IMR-90 (cell line): ENCODE measurements around the gene DERA. TPM values are rescaled to one million over a fixed set of nuclear protein-coding genes. Genes with fewer than 3 reads are reported as not detected.

Experiments
- ATAC-seq: fragments of 200-7000 bp; cut with Tn5 transposase; 2 replicates; pipeline ENCODE4 v1.9.1; 2020; ENCODE audit warnings: low read depth, mild to moderate bottlenecking, moderate library complexity
- BruUV-seq: library from RNA; stranded (reverse); fragments of 400-500 nt; replicated peaks from 2 replicates; lab custom pipeline; 2021; lab: Mats Ljungman, UMichigan
- CTCF ChIA-PET: fragments of 300-600 bp; formaldehyde crosslinking; extraction: SDS; loops from one replicate; lab custom pipeline; 2021; ENCODE audit warnings: antibody characterized with exemption; lab: Yijun Ruan, JAX
- POLR2A ChIA-PET: fragments of 300-600 bp; sonication (Branson Sonifier 250); formaldehyde crosslinking; loops from one replicate; lab custom pipeline; 2022; ENCODE audit warnings: antibody characterized with exemption; ENCODE audit not compliant: unreplicated experiment; lab: Charles Lee
- DNase-seq: peaks from one replicate; pipeline ENCODE4 v3.0.0; 2013
- H2AFZ ChIP-seq: replicated peaks from 2 replicates; pipeline ENCODE3; 2013; ENCODE audit warnings: low read length, mild to moderate bottlenecking; ENCODE audit not compliant: poor library complexity
- H2AK5ac ChIP-seq: 2 replicates; pipeline ENCODE4 v1.6.1; 2013; ENCODE audit warnings: low read depth, low read length, inconsistent platforms
- H2AK9ac ChIP-seq: replicated peaks from 2 replicates; pipeline ENCODE3; 2013; ENCODE audit warnings: mild to moderate bottlenecking, low read depth, low read length, moderate library complexity; ENCODE audit not compliant: poor library complexity
- H2BK120ac ChIP-seq: 2 replicates; pipeline ENCODE4 v1.6.1; 2013; ENCODE audit warnings: low read depth, low read length, inconsistent platforms
- H2BK15ac ChIP-seq: 3 replicates; pipeline ENCODE4 v1.6.1; 2013; ENCODE audit warnings: low read depth, low read length, inconsistent platforms
- H2BK20ac ChIP-seq: 2 replicates; pipeline ENCODE4 v1.6.1; 2013; ENCODE audit warnings: low read depth, mild to moderate bottlenecking, inconsistent platforms, low read length, moderate library complexity
- H2BK5ac ChIP-seq: 2 replicates; pipeline ENCODE4 v1.6.1; 2013; ENCODE audit warnings: mild to moderate bottlenecking, low read depth, low read length, inconsistent platforms; ENCODE audit not compliant: poor library complexity, severe bottlenecking
- H3K14ac ChIP-seq: replicated peaks from 2 replicates; pipeline ENCODE4 v1.6.1; 2013; ENCODE audit warnings: low read depth, low read length, inconsistent platforms
- H3K18ac ChIP-seq: 2 replicates; pipeline ENCODE4 v1.6.1; 2013; ENCODE audit warnings: low read depth, low read length, control low read depth
- H3K23ac ChIP-seq: 2 replicates; pipeline ENCODE4 v1.6.1; 2013; ENCODE audit warnings: low read depth, low read length, inconsistent platforms
- H3K27ac ChIP-seq: 2 replicates; pipeline ENCODE4 v1.5.1; 2013; ENCODE audit warnings: mild to moderate bottlenecking, control low read depth, low read length; ENCODE audit not compliant: insufficient read depth
- H3K27me3 ChIP-seq: 2 replicates; pipeline ENCODE4 v1.6.1; 2013; ENCODE audit warnings: low read length; ENCODE audit not compliant: control insufficient read depth, insufficient read depth
- H3K36me3 ChIP-seq: 2 replicates; pipeline ENCODE4 v1.6.1; 2013; ENCODE audit warnings: low read length, mixed read lengths; ENCODE audit not compliant: control insufficient read depth, insufficient read depth
- H3K4ac ChIP-seq: 2 replicates; pipeline ENCODE4 v1.6.1; 2013; ENCODE audit warnings: low read depth, low read length, inconsistent platforms
- H3K4me1 ChIP-seq: 2 replicates; pipeline ENCODE4 v1.6.1; 2013; ENCODE audit warnings: low read length, mixed read lengths; ENCODE audit not compliant: control insufficient read depth, insufficient read depth
- H3K4me2 ChIP-seq: 2 replicates; pipeline ENCODE4 v1.6.1; 2013; ENCODE audit warnings: low read depth, mild to moderate bottlenecking, control low read depth, low read length, moderate library complexity
- H3K4me3 ChIP-seq: 2 replicates; pipeline ENCODE4 v1.5.1; 2013; ENCODE audit warnings: low read depth, mild to moderate bottlenecking, control low read depth, low read length, moderate library complexity; ENCODE audit not compliant: insufficient read depth
- H3K56ac ChIP-seq: 2 replicates; pipeline ENCODE4 v1.6.1; 2013; ENCODE audit warnings: low read length, inconsistent platforms; ENCODE audit not compliant: insufficient read depth; ENCODE audit errors: extremely low read depth
- H3K79me1 ChIP-seq, 2 experiments: 2 replicates each; pipeline ENCODE4 v1.6.1; 2013; ENCODE audit warnings: low read length in 2 of 2, inconsistent platforms in 1 of 2, low read depth in 1 of 2
- H3K9ac ChIP-seq: 2 replicates; pipeline ENCODE4 v1.6.1; 2013; ENCODE audit warnings: low read depth, low read length, control low read depth
- H3K9me1 ChIP-seq: 2 replicates; pipeline ENCODE4 v1.6.1; 2013; ENCODE audit warnings: low read length, inconsistent platforms; ENCODE audit not compliant: insufficient read depth
- H3K9me3 ChIP-seq: 2 replicates; pipeline ENCODE4 v1.6.1; 2013; ENCODE audit warnings: low read length; ENCODE audit not compliant: control insufficient read depth, insufficient read depth
- H4K20me1 ChIP-seq: 2 replicates; pipeline ENCODE4 v1.6.1; 2013; ENCODE audit warnings: low read length, inconsistent platforms; ENCODE audit not compliant: insufficient read depth
- H4K5ac ChIP-seq: 2 replicates; pipeline ENCODE4 v1.6.1; 2013; ENCODE audit warnings: mild to moderate bottlenecking, low read depth, low read length, control low read depth
- H4K8ac ChIP-seq, 2 experiments: 2 replicates each; pipeline ENCODE4 v1.6.1; 2013; ENCODE audit warnings: low read depth in 2 of 2, low read length in 2 of 2, control low read depth in 1 of 2, inconsistent platforms in 1 of 2
- H4K91ac ChIP-seq: 2 replicates; pipeline ENCODE4 v1.6.1; 2013; ENCODE audit warnings: low read depth, low read length, inconsistent platforms; ENCODE audit not compliant: insufficient read depth
- BHLHE40 ChIP-seq: fragments of 150-350 bp; IDR thresholded peaks from 2 replicates; pipeline ENCODE4 v1.6.1; 2016; ENCODE audit warnings: mild to moderate bottlenecking, low read depth, low read length
- CEBPB ChIP-seq: IDR thresholded peaks from 2 replicates; pipeline ENCODE4 v1.6.1; 2012; ENCODE audit warnings: low read depth, low read length, improper control_type of control experiment
- FOS ChIP-seq: fragments of 150-350 bp; IDR thresholded peaks from 2 replicates; pipeline ENCODE4 v1.6.1; 2016; ENCODE audit warnings: low read depth, low read length
- MAFK ChIP-seq: IDR thresholded peaks from 2 replicates; pipeline ENCODE4 v1.6.1; 2012; ENCODE audit warnings: low read depth, low read length, improper control_type of control experiment
- MAZ ChIP-seq: IDR thresholded peaks from 2 replicates; pipeline ENCODE4 v1.6.1; 2012; ENCODE audit warnings: low read depth, mild to moderate bottlenecking, low read length, improper control_type of control experiment, moderate library complexity, borderline replicate concordance
- MXI1 ChIP-seq: IDR thresholded peaks from 2 replicates; pipeline ENCODE4 v1.6.1; 2012; ENCODE audit warnings: low read depth, mild to moderate bottlenecking, low read length, moderate library complexity, borderline replicate concordance
- NFE2L2 ChIP-seq: fragments of 150-350 bp; IDR thresholded peaks from 2 replicates; pipeline ENCODE4 v1.6.1; 2016; ENCODE audit warnings: low read depth, mild to moderate bottlenecking, low read length
- POLR2A ChIP-seq: IDR thresholded peaks from 2 replicates; pipeline ENCODE4 v1.6.1; 2012; ENCODE audit warnings: mild to moderate bottlenecking, low read depth, low read length
- RAD21 ChIP-seq: IDR thresholded peaks from 2 replicates; pipeline ENCODE4 v1.6.1; 2012; ENCODE audit warnings: low read length, improper control_type of control experiment
- RFX5 ChIP-seq: IDR thresholded peaks from 2 replicates; pipeline ENCODE4 v1.8.0; 2012; ENCODE audit warnings: low read depth, mild to moderate bottlenecking, low read length, moderate library complexity
- SMC3 ChIP-seq: fragments of 150-350 bp; IDR thresholded peaks from 2 replicates; pipeline ENCODE4 v1.6.1; 2016; ENCODE audit warnings: low read depth, mild to moderate bottlenecking, antibody characterized with exemption, low read length, moderate library complexity
- WGBS, 2 experiments: methylation state at CpG; one replicate each; pipeline versions ENCODE4 v1.1.5 to v1.1.7; 2013; ENCODE audit warnings: missing lambda C conversion rate in 2 of 2; ENCODE audit not compliant: insufficient read length in 1 of 2; ENCODE audit errors: extremely low coverage in 2 of 2; 5-methylcytosine and 5-hydroxymethylcytosine counted together
- dilution Hi-C: fragments of 300-500 bp; cut with HindIII; formaldehyde crosslinking; loops from one replicate; pipeline ENCODE4 v1.14.3; 2018; ENCODE audit warnings: low sequenced_read_pairs; ENCODE audit not compliant: unreplicated experiment
- in situ Hi-C: fragments of 300-500 bp; cut with MboI; formaldehyde crosslinking; loops from 3 replicates; pipeline ENCODE4 v1.14.3; 2019; ENCODE audit warnings: low sequenced_read_pairs, inconsistent platforms, mixed read lengths
- intact Hi-C: fragments of 100-400 bp; cut with micrococcal nuclease; formaldehyde crosslinking; loops from 2 replicates; pipeline ENCODE4 v1.10.0; 2022
- polyA plus RNA-seq, 3 experiments: library from polyadenylated mRNA; depleted of rRNA; stranded (reverse); fragments of >200 nt; gene quantifications; 2 replicates each; pipeline ENCODE4 v1.2.3, GENCODE V29; 2012; ENCODE audit warnings: low replicate concordance in 1 of 3
- total RNA-seq: library from RNA; depleted of rRNA; stranded (reverse); fragments of >200 nt; gene quantifications from 2 replicates; pipeline ENCODE4 v1.2.3, GENCODE V29; 2012
- TF ChIP-seq, protein P1 (sequence below): fragments of 150-350 bp; IDR thresholded peaks from 2 replicates; pipeline ENCODE4 v1.6.1; 2016; ENCODE audit warnings: low read depth, mild to moderate bottlenecking, low read length, moderate library complexity, borderline replicate concordance
- TF ChIP-seq, protein P2 (sequence below): conservative IDR thresholded peaks from 2 replicates; pipeline ENCODE4 v1.5.1; 2012; ENCODE audit warnings: mild to moderate bottlenecking, low read depth, low read length, improper control_type of control experiment
- TF ChIP-seq, protein P3 (sequence below): fragments of 150-350 bp; IDR thresholded peaks from 2 replicates; pipeline ENCODE4 v1.6.1; 2017; ENCODE audit warnings: mild to moderate bottlenecking, antibody characterized with exemption, low read length, low read depth

Gene DERA
- total and polyA plus RNA-seq, 2 of the 4 experiments (the other 2 are of a cell fraction), result 28.1 to 58.6 TPM

DNA sequence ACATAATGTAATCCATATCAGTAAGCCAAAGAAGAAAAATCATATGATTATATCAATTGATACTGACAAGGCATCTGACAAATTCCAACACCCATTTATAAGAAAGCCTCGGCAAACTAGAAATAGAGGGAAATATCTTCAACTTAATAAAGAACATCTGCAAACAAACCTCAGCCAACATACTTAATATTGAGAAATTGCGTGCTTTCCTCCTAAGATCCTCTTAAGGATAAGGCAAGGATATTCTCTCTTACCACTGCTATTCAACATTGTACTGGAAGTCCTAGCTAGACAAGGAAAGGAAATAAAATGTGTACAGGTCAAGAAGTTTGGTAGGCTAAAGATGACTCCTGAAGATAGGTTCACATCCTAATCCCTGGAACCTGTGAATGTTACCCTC lies 115.9 kb downstream of the DERA start:
- no peak overlapping the region for H2BK20ac ChIP-seq
- no peak overlapping the region for H3K9ac ChIP-seq
- no peak for TF ChIP-seq RAD21
- TF ChIP-seq BHLHE40, result no peak
- no peak for TF ChIP-seq MAZ
- TF ChIP-seq, protein P1, sequence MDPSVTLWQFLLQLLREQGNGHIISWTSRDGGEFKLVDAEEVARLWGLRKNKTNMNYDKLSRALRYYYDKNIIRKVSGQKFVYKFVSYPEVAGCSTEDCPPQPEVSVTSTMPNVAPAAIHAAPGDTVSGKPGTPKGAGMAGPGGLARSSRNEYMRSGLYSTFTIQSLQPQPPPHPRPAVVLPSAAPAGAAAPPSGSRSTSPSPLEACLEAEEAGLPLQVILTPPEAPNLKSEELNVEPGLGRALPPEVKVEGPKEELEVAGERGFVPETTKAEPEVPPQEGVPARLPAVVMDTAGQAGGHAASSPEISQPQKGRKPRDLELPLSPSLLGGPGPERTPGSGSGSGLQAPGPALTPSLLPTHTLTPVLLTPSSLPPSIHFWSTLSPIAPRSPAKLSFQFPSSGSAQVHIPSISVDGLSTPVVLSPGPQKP, result no peak
- TF ChIP-seq, protein P2, sequence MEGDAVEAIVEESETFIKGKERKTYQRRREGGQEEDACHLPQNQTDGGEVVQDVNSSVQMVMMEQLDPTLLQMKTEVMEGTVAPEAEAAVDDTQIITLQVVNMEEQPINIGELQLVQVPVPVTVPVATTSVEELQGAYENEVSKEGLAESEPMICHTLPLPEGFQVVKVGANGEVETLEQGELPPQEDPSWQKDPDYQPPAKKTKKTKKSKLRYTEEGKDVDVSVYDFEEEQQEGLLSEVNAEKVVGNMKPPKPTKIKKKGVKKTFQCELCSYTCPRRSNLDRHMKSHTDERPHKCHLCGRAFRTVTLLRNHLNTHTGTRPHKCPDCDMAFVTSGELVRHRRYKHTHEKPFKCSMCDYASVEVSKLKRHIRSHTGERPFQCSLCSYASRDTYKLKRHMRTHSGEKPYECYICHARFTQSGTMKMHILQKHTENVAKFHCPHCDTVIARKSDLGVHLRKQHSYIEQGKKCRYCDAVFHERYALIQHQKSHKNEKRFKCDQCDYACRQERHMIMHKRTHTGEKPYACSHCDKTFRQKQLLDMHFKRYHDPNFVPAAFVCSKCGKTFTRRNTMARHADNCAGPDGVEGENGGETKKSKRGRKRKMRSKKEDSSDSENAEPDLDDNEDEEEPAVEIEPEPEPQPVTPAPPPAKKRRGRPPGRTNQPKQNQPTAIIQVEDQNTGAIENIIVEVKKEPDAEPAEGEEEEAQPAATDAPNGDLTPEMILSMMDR, result no peak
- no peak for TF ChIP-seq CEBPB
- no peak for TF ChIP-seq FOS
- TF ChIP-seq NFE2L2, result no peak
- no peak for TF ChIP-seq POLR2A
- TF ChIP-seq, protein P3, sequence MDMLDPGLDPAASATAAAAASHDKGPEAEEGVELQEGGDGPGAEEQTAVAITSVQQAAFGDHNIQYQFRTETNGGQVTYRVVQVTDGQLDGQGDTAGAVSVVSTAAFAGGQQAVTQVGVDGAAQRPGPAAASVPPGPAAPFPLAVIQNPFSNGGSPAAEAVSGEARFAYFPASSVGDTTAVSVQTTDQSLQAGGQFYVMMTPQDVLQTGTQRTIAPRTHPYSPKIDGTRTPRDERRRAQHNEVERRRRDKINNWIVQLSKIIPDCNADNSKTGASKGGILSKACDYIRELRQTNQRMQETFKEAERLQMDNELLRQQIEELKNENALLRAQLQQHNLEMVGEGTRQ, result no peak
- TF ChIP-seq RFX5, result no peak
- no peak for TF ChIP-seq MAFK
- no peak for TF ChIP-seq MXI1
- TF ChIP-seq SMC3, result no peak
- no peak overlapping the region for H4K8ac ChIP-seq
- POLR2A ChIA-PET, result no interaction called here
- no CpG with 5 or more reads among the region's 2 CpGs for WGBS, 2 experiments
- no peak overlapping the region for H2AK9ac ChIP-seq
- no peak overlapping the region for H3K56ac ChIP-seq
- in situ Hi-C loops (no loop called here), intact Hi-C loops (no loop called here), dilution Hi-C loops (no loop called here)
- BruUV-seq, result no TSS peak
- DNase-seq (no peak), ATAC-seq (no peak)
- H3K36me3 ChIP-seq, result no peaks in the 10 kb centered on the region
- no peak overlapping the region for H2AK5ac ChIP-seq
- no peak overlapping the region for H3K14ac ChIP-seq
- H3K27me3 ChIP-seq, result no peaks in the 10 kb centered on the region
- H3K4me2 ChIP-seq, result no peak overlapping the region
- no peak overlapping the region for H3K4me3 ChIP-seq
- no peak overlapping the region for H3K18ac ChIP-seq
- H3K4ac ChIP-seq, result no peak overlapping the region
- H2BK15ac ChIP-seq, result no peak overlapping the region
- no peak overlapping the region for H2AFZ ChIP-seq
- H3K79me1 ChIP-seq, result no peaks in the 10 kb centered on the region; a peak in 2 of 4 replicates
- H3K23ac ChIP-seq, result no peak overlapping the region
- H3K9me1 ChIP-seq, result no peaks in the 10 kb centered on the region
- H2BK120ac ChIP-seq, result no peak overlapping the region
- H4K91ac ChIP-seq, result no peak overlapping the region
- no peak overlapping the region for H2BK5ac ChIP-seq
- no peak overlapping the region for H3K27ac ChIP-seq
- no peak overlapping the region for H4K5ac ChIP-seq
- CTCF ChIA-PET, result no interaction called here
- no peaks in the 10 kb centered on the region for H3K4me1 ChIP-seq
- no peaks in the 10 kb centered on the region for H4K20me1 ChIP-seq
- no peaks in the 10 kb centered on the region for H3K9me3 ChIP-seq
